IMR-90 (cell line): ENCODE measurements around the gene SPTSSB.

Experiments used
- BHLHE40 ChIP-seq: fragments of 150-350 bp; IDR thresholded peaks from 2 replicates; pipeline ENCODE4 v1.6.1; 2016; ENCODE audit warnings: mild to moderate bottlenecking, low read depth, low read length
- MXI1 ChIP-seq: IDR thresholded peaks from 2 replicates; pipeline ENCODE4 v1.6.1; 2012; ENCODE audit warnings: low read depth, mild to moderate bottlenecking, low read length, moderate library complexity, borderline replicate concordance
- NFE2L2 ChIP-seq: fragments of 150-350 bp; IDR thresholded peaks from 2 replicates; pipeline ENCODE4 v1.6.1; 2016; ENCODE audit warnings: low read depth, mild to moderate bottlenecking, low read length
- POLR2A ChIP-seq: IDR thresholded peaks from 2 replicates; pipeline ENCODE4 v1.6.1; 2012; ENCODE audit warnings: mild to moderate bottlenecking, low read depth, low read length
- SMC3 ChIP-seq: fragments of 150-350 bp; IDR thresholded peaks from 2 replicates; pipeline ENCODE4 v1.6.1; 2016; ENCODE audit warnings: low read depth, mild to moderate bottlenecking, antibody characterized with exemption, low read length, moderate library complexity
- TF ChIP-seq, protein P1 (sequence below): conservative IDR thresholded peaks from 2 replicates; pipeline ENCODE4 v1.5.1; 2012; ENCODE audit warnings: mild to moderate bottlenecking, low read depth, low read length, improper control_type of control experiment

DNA sequence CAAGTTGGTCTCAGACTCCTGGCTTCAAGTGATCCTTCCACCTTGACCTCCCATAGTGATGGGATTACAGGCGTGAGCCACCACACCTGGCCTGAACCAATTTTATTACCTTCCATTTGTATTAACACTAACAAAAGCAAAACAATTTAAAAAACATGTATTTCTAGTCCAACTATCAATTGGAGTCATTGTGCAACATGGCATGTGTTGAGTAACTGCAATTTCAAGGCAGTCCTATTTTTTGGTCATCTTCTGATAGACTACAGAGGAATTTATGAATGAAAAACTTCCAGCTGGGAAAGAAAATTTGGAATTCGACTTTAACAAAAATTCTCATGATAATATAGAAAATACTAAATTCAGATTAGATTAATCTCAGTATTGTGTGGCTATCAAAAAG is 16.8 kb downstream of the SPTSSB start:
- TF ChIP-seq, protein P1, sequence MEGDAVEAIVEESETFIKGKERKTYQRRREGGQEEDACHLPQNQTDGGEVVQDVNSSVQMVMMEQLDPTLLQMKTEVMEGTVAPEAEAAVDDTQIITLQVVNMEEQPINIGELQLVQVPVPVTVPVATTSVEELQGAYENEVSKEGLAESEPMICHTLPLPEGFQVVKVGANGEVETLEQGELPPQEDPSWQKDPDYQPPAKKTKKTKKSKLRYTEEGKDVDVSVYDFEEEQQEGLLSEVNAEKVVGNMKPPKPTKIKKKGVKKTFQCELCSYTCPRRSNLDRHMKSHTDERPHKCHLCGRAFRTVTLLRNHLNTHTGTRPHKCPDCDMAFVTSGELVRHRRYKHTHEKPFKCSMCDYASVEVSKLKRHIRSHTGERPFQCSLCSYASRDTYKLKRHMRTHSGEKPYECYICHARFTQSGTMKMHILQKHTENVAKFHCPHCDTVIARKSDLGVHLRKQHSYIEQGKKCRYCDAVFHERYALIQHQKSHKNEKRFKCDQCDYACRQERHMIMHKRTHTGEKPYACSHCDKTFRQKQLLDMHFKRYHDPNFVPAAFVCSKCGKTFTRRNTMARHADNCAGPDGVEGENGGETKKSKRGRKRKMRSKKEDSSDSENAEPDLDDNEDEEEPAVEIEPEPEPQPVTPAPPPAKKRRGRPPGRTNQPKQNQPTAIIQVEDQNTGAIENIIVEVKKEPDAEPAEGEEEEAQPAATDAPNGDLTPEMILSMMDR = no peak
- TF ChIP-seq BHLHE40 (no peak), MXI1 (no peak), SMC3 (no peak), NFE2L2 (no peak), POLR2A (no peak)
